Stimulated activated CD8-positive, alpha-beta memory T cell treated with anti-CD3 and anti-CD28 coated beads, Interleukin-4, amount 100 ng/mL, for 1 hour (primary cell): ENCODE measurements around the gene PDK3.

Source experiments
- DNase-seq, 2 donors: peaks; one replicate each; pipeline ENCODE4 v3.0.0-alpha.2; 2020; ENCODE audit warnings: low read depth in 2 of 2, low spot score in 1 of 2

PDK3 gene

GRCh38 chrX:24482823-24483415 is 17.8 kb downstream of the PDK3 start:
- DNase-seq: no peak

- no peak for DNase-seq
These were observed 18.5 kb downstream of the PDK3 start for GRCh38 chrX:24483596-24483995.

GRCh38 chrX:24485323-24485722 is 20.2 kb downstream of the PDK3 start:
- no peak for DNase-seq

GRCh38 chrX:24485976-24486680 is 21.0 kb downstream of the PDK3 start:
- DNase-seq: no peak

GRCh38 chrX:24487571-24487970 is 22.5 kb downstream of the PDK3 start:
- DNase-seq: no peak

GRCh38 chrX:24491741-24492140 is 26.7 kb downstream of the PDK3 start:
- no peak for DNase-seq

- DNase-seq: no peak
These were observed 28.9 kb downstream of the PDK3 start for GRCh38 chrX:24493740-24494581.

- no peak for DNase-seq
These were observed 29.6 kb downstream of the PDK3 start for GRCh38 chrX:24494647-24495075.

- DNase-seq: no peak
These were observed 30.6 kb downstream of the PDK3 start for GRCh38 chrX:24495700-24496099.

GRCh38 chrX:24498181-24498580 is 33.1 kb downstream of the PDK3 start:
- DNase-seq: no peak

- no peak for DNase-seq
These were observed 33.9 kb downstream of the PDK3 start for GRCh38 chrX:24498975-24499374.

GRCh38 chrX:24506082-24506481 is 41.0 kb downstream of the PDK3 start:
- no peak for DNase-seq

GRCh38 chrX:24508375-24508774 is 43.3 kb downstream of the PDK3 start:
- no peak for DNase-seq

- DNase-seq: no peak
These were observed 48.3 kb downstream of the PDK3 start for GRCh38 chrX:24513416-24513815.

- DNase-seq: no peak
These were observed 50.4 kb downstream of the PDK3 start for GRCh38 chrX:24515447-24515846.

GRCh38 chrX:24520472-24520871 is 55.4 kb downstream of the PDK3 start:
- no peak for DNase-seq

- no peak for DNase-seq
These were observed 60.4 kb downstream of the PDK3 start for GRCh38 chrX:24525455-24525854.

GRCh38 chrX:24526616-24527015 is 61.5 kb downstream of the PDK3 start:
- DNase-seq: no peak

- DNase-seq: no peak
These were observed 63.5 kb downstream of the PDK3 start for GRCh38 chrX:24528605-24529004.

- no peak for DNase-seq
These were observed 71.5 kb downstream of the PDK3 start for GRCh38 chrX:24536551-24536950.

- DNase-seq: no peak
These were observed 77.7 kb downstream of the PDK3 start for GRCh38 chrX:24542756-24543155.

- DNase-seq: no peak
These were observed 82.9 kb downstream of the PDK3 start for GRCh38 chrX:24547961-24548360.
